Neural progenitor cell (in vitro differentiated cells): ENCODE results near the gene CEP57. TPM values are rescaled to one million over a fixed set of nuclear protein-coding genes. Genes with fewer than 3 reads are reported as not detected.

Experiments
- DNase-seq: peaks from one replicate; pipeline ENCODE4 v3.0.0-alpha.2; 2016; ENCODE audit warnings: low spot score
- H2AFZ ChIP-seq: fragments of 200-600 bp; sonication (generic); replicated peaks from 2 replicates; pipeline ENCODE4 v1.6.1; 2016; ENCODE audit warnings: antibody characterized with exemption
- H3F3A ChIP-seq: fragments of 200-600 bp; sonication (generic); 2 replicates; pipeline ENCODE4 v1.6.1; 2016; ENCODE audit warnings: antibody characterized with exemption, low read depth
- H3K27ac ChIP-seq: fragments of 200-600 bp; sonication (generic); 2 replicates; pipeline ENCODE4 v1.5.1; 2016; ENCODE audit warnings: mild to moderate bottlenecking
- H3K27me3 ChIP-seq: fragments of 200-600 bp; sonication (generic); 2 replicates; pipeline ENCODE4 v1.6.1; 2016; ENCODE audit warnings: mild to moderate bottlenecking, moderate library complexity
- H3K36me3 ChIP-seq: fragments of 200-600 bp; sonication (generic); 2 replicates; pipeline ENCODE4 v1.5.1; 2016
- H3K4me1 ChIP-seq: fragments of 200-600 bp; sonication (generic); 2 replicates; pipeline ENCODE4 v1.6.1; 2016; ENCODE audit warnings: mixed run types
- H3K4me2 ChIP-seq: fragments of 200-600 bp; sonication (generic); 2 replicates; pipeline ENCODE4 v1.6.1; 2016
- H3K4me3 ChIP-seq: fragments of 200-600 bp; sonication (generic); 2 replicates; pipeline ENCODE4 v1.5.1; 2016
- H3K79me2 ChIP-seq: fragments of 200-600 bp; sonication (generic); 2 replicates; pipeline ENCODE4 v1.6.1; 2016; ENCODE audit warnings: low read depth
- H3K9ac ChIP-seq: fragments of 200-600 bp; sonication (generic); 2 replicates; pipeline ENCODE4 v1.6.1; 2016
- H3K9me3 ChIP-seq: fragments of 200-600 bp; sonication (generic); 2 replicates; pipeline ENCODE4 v1.5.1; 2016; ENCODE audit warnings: low read depth
- H4K20me1 ChIP-seq: fragments of 200-600 bp; sonication (generic); 2 replicates; pipeline ENCODE4 v1.6.1; 2016; ENCODE audit warnings: low read depth
- H3K27ac Mint-ChIP-seq: 3 replicates; pipeline ENCODE4 v1.8.0; 2021; ENCODE audit warnings: mixed read lengths
- H3K27me3 Mint-ChIP-seq: 2 replicates; pipeline ENCODE4 v1.8.0; 2022; ENCODE audit warnings: low read depth, mild to moderate bottlenecking, inconsistent platforms, moderate library complexity, mixed read lengths; ENCODE audit not compliant: insufficient read depth
- H3K36me3 Mint-ChIP-seq: 3 replicates; pipeline ENCODE4 v1.8.0; 2021; ENCODE audit warnings: mixed read lengths
- H3K4me1 Mint-ChIP-seq: 3 replicates; pipeline ENCODE4 v1.8.0; 2021; ENCODE audit warnings: mixed read lengths
- H3K4me3 Mint-ChIP-seq: 3 replicates; pipeline ENCODE4 v1.8.0; 2021; ENCODE audit warnings: mild to moderate bottlenecking, moderate library complexity, mixed read lengths
- H3K9me3 Mint-ChIP-seq: 3 replicates; pipeline ENCODE4 v1.8.0; 2020; ENCODE audit warnings: mixed read lengths
- CTCF ChIP-seq: fragments of 200-600 bp; sonication (generic); IDR thresholded peaks from 2 replicates; pipeline ENCODE4 v1.5.1; 2017; ENCODE audit warnings: antibody characterized with exemption, mild to moderate bottlenecking
- EZH2 ChIP-seq: fragments of 200-600 bp; sonication (generic); IDR thresholded peaks from 2 replicates; pipeline ENCODE4 v1.6.1; 2017; ENCODE audit warnings: antibody characterized with exemption, mild to moderate bottlenecking, moderate library complexity
- EZH2phosphoT487 ChIP-seq: fragments of 200-600 bp; sonication (generic); IDR thresholded peaks from 2 replicates; pipeline ENCODE4 v1.6.1; 2017; ENCODE audit warnings: antibody characterized with exemption
- total RNA-seq: library from RNA; depleted of rRNA; stranded (reverse); fragments of >200 nt; gene quantifications from 2 replicates; pipeline ENCODE4 v1.2.3, GENCODE V29; 2015; ENCODE audit warnings: low replicate concordance

CEP57 gene
- total RNA-seq, 1 donor from 2014 or later = 185 TPM

GRCh38 chr11:95821640-95822039, 31.3 kb downstream of the CEP57 start:
- no peaks in the 10 kb centered on the region for H3K27me3 Mint-ChIP-seq
- no peaks in the 10 kb centered on the region for H3K4me1 Mint-ChIP-seq
- no peak overlapping the region for H3K4me3 Mint-ChIP-seq

GRCh38 chr11:95827696-95828095, 37.4 kb downstream of the CEP57 start:
- no peak overlapping the region for H3K4me3 Mint-ChIP-seq
- H3K27me3 Mint-ChIP-seq = no peaks in the 10 kb centered on the region
- H3F3A ChIP-seq = no peaks in the 10 kb centered on the region
- peaks cover 31% of the 10 kb centered on the region for H3K36me3 Mint-ChIP-seq
- H3K4me1 Mint-ChIP-seq = no peaks in the 10 kb centered on the region
- DNase-seq = no peak
- H3K36me3 ChIP-seq = no peaks in the 10 kb centered on the region
- H3K4me1 ChIP-seq = no peaks in the 10 kb centered on the region
- no peaks in the 10 kb centered on the region for H3K79me2 ChIP-seq
- H3K27ac Mint-ChIP-seq = no peak overlapping the region
- no peak overlapping the region for H3K9ac ChIP-seq
- H3K9me3 Mint-ChIP-seq = no peaks in the 10 kb centered on the region
- H3K27ac ChIP-seq = no peak overlapping the region
- no peak for TF ChIP-seq CTCF
- TF ChIP-seq EZH2phosphoT487 = no peak
- TF ChIP-seq EZH2 = no peak
- H3K27me3 ChIP-seq = no peaks in the 10 kb centered on the region
- H3K9me3 ChIP-seq = no peaks in the 10 kb centered on the region
- no peak overlapping the region for H3K4me3 ChIP-seq
- H2AFZ ChIP-seq = no peak overlapping the region
- H3K4me2 ChIP-seq = no peak overlapping the region
- no peaks in the 10 kb centered on the region for H4K20me1 ChIP-seq

More at GRCh38 chr11:95821640-95822039, 31.3 kb downstream of the CEP57 start:
- peaks cover 11% of the 10 kb centered on the region for H3K36me3 ChIP-seq
- no peaks in the 10 kb centered on the region for H4K20me1 ChIP-seq
- no peak overlapping the region for H3K27ac ChIP-seq
- H3K79me2 ChIP-seq = no peaks in the 10 kb centered on the region
- DNase-seq = no peak
- no peak overlapping the region for H3K4me3 ChIP-seq
- H3K27me3 ChIP-seq = no peaks in the 10 kb centered on the region
- no peak overlapping the region for H3K4me2 ChIP-seq
- Mint-ChIP-seq H3K9me3 (no peaks in the 10 kb centered on the region), H3K36me3 (peaks cover 51% of the 10 kb centered on the region), H3K27ac (no peak overlapping the region)
- TF ChIP-seq EZH2phosphoT487 = no peak
- no peak for TF ChIP-seq CTCF
- no peak for TF ChIP-seq EZH2
- H2AFZ ChIP-seq = no peak overlapping the region
- no peak overlapping the region for H3K9ac ChIP-seq
- no peaks in the 10 kb centered on the region for H3K4me1 ChIP-seq
- H3K9me3 ChIP-seq = no peaks in the 10 kb centered on the region
- H3F3A ChIP-seq = no peaks in the 10 kb centered on the region

- Histone ChIP-seq H3K4me2 (no peak overlapping the region), H3K36me3 (peaks cover 4% of the 10 kb centered on the region), H3K9me3 (no peaks in the 10 kb centered on the region), H3F3A (peaks cover 3% of the 10 kb centered on the region), H3K27ac (no peak overlapping the region), H4K20me1 (no peaks in the 10 kb centered on the region), H3K4me3 (no peak overlapping the region), H3K27me3 (no peaks in the 10 kb centered on the region), H3K79me2 (no peaks in the 10 kb centered on the region), H3K4me1 (no peaks in the 10 kb centered on the region), H3K9ac (no peak overlapping the region), H2AFZ (no peak overlapping the region)
- H3K4me3 Mint-ChIP-seq = no peak overlapping the region
- TF ChIP-seq EZH2phosphoT487 (no peak), EZH2 (no peak), CTCF (no peak)
- H3K27me3 Mint-ChIP-seq = no peaks in the 10 kb centered on the region
- no peak for DNase-seq
- no peaks in the 10 kb centered on the region for H3K9me3 Mint-ChIP-seq
- no peaks in the 10 kb centered on the region for H3K4me1 Mint-ChIP-seq
- no peak overlapping the region for H3K27ac Mint-ChIP-seq
- peaks cover 29% of the 10 kb centered on the region for H3K36me3 Mint-ChIP-seq
Observed at GRCh38 chr11:95829580-95830259, 39.4 kb downstream of the CEP57 start.
